ENCODE measurements around the gene FANCE. TPM values are rescaled to one million over a fixed set of nuclear protein-coding genes. Genes with fewer than 3 reads are reported as not detected.
"Not testable (repeated sequence)": the region's sequence is repeated elsewhere in the genome, so short reads cannot be mapped to it uniquely, and the experiment has no call there.

The FANCE gene
- polyA plus RNA-seq, 2 of the 4 experiments (the other 2 are of a cell fraction), result 3.1 to 3.5 TPM

DNA sequence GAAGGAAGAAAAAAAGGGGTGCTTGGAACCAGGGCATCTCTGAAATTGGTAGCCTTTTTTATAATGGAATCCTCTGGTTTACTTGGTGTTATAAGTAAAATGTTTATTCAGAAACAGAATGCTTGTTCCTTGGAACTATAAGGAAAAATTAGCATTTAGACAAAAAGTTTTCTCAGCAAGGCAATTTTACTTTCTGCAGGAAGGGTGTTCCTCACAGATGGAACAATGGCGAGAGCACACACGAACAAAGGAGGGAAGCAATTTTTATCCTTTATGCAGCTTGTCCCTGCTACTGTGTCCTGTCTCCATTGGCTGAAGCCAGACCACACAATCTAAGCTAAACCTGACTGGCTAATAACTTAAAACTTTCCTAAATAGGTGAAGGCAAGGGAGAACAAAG is 22.7 kb upstream of the FANCE start (continued):
- TF ChIP-seq, protein P1, sequence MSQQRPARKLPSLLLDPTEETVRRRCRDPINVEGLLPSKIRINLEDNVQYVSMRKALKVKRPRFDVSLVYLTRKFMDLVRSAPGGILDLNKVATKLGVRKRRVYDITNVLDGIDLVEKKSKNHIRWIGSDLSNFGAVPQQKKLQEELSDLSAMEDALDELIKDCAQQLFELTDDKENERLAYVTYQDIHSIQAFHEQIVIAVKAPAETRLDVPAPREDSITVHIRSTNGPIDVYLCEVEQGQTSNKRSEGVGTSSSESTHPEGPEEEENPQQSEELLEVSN (IDR thresholded peaks at IDR 0.05; ENCODE audit: borderline replicate concordance, low read depth), result no peak
- no peak for TF ChIP-seq RAD21 (conservative IDR thresholded peaks at IDR 0.05 in 1 of 2, IDR thresholded peaks at IDR 0.05 in 1 of 2)
- TF ChIP-seq, protein P2, sequence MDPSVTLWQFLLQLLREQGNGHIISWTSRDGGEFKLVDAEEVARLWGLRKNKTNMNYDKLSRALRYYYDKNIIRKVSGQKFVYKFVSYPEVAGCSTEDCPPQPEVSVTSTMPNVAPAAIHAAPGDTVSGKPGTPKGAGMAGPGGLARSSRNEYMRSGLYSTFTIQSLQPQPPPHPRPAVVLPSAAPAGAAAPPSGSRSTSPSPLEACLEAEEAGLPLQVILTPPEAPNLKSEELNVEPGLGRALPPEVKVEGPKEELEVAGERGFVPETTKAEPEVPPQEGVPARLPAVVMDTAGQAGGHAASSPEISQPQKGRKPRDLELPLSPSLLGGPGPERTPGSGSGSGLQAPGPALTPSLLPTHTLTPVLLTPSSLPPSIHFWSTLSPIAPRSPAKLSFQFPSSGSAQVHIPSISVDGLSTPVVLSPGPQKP (IDR thresholded peaks at IDR 0.05; ENCODE audit: low read depth, low read length), result no peak

DNA sequence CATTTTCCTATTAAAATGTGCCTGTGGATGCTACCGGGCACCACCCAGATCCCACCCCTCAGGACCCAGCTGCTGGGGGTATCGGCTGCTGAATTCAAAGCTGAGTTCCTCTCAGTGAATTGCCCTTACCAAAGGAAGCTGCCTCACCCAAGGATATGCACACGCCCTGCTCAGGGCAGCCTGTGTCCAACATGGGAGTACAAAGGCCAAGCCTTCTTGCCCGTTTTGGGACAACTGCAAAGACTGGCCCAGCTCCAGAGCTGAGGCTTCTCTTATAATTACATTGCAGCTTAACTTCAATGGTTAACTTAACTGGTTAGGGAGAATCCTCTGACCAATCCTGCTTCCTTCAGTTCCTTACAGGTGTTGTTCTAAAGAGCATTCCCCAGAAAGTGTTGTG is 19.8 kb upstream of the FANCE start:
- DNase-seq (ENCODE audit: low read depth in 1 of 2, low spot score in 1 of 2) (no peak), FAIRE-seq (no peak), ATAC-seq (no peak)
- TF ChIP-seq SMC3 (IDR thresholded peaks at IDR 0.05) (no peak), BHLHE40 (IDR thresholded peaks at IDR 0.05; ENCODE audit: low read depth, low read length) (no peak), ZSCAN20 (CRISPR knock-in tag; IDR thresholded peaks at IDR 0.05) (no peak), SREBF2 (IDR thresholded peaks at IDR 0.05) (no peak), CHD4 (IDR thresholded peaks at IDR 0.05; ENCODE audit: borderline replicate concordance) (no peak), TFCP2L1 (CRISPR knock-in tag; IDR thresholded peaks at IDR 0.05) (no peak), FOSB (CRISPR knock-in tag; IDR thresholded peaks at IDR 0.05) (no peak), FOSL2 (IDR thresholded peaks at IDR 0.05) (no peak), FOSL2 (CRISPR knock-in tag; IDR thresholded peaks at IDR 0.05) (no peak), RNF2 (IDR thresholded peaks at IDR 0.05; ENCODE audit: borderline replicate concordance, low read depth) (no peak)
- TF ChIP-seq, protein P3, sequence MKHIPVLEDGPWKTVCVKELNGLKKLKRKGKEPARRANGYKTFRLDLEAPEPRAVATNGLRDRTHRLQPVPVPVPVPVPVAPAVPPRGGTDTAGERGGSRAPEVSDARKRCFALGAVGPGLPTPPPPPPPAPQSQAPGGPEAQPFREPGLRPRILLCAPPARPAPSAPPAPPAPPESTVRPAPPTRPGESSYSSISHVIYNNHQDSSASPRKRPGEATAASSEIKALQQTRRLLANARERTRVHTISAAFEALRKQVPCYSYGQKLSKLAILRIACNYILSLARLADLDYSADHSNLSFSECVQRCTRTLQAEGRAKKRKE (CRISPR knock-in tag; IDR thresholded peaks at IDR 0.05; ENCODE audit: low read depth), result no peak
- TF ChIP-seq, protein P4, sequence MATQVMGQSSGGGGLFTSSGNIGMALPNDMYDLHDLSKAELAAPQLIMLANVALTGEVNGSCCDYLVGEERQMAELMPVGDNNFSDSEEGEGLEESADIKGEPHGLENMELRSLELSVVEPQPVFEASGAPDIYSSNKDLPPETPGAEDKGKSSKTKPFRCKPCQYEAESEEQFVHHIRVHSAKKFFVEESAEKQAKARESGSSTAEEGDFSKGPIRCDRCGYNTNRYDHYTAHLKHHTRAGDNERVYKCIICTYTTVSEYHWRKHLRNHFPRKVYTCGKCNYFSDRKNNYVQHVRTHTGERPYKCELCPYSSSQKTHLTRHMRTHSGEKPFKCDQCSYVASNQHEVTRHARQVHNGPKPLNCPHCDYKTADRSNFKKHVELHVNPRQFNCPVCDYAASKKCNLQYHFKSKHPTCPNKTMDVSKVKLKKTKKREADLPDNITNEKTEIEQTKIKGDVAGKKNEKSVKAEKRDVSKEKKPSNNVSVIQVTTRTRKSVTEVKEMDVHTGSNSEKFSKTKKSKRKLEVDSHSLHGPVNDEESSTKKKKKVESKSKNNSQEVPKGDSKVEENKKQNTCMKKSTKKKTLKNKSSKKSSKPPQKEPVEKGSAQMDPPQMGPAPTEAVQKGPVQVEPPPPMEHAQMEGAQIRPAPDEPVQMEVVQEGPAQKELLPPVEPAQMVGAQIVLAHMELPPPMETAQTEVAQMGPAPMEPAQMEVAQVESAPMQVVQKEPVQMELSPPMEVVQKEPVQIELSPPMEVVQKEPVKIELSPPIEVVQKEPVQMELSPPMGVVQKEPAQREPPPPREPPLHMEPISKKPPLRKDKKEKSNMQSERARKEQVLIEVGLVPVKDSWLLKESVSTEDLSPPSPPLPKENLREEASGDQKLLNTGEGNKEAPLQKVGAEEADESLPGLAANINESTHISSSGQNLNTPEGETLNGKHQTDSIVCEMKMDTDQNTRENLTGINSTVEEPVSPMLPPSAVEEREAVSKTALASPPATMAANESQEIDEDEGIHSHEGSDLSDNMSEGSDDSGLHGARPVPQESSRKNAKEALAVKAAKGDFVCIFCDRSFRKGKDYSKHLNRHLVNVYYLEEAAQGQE (IDR thresholded peaks at IDR 0.05), result no peak
- 59% methylated on average over 4 of the region's 4 CpGs for WGBS (ENCODE audit: missing lambda C conversion rate)
- no peak overlapping the region for H3K4me3 ChIP-seq
- POLR2A ChIA-PET, result no interaction called here
- no peaks in the 10 kb centered on the region for H3K4me1 ChIP-seq
- no peak overlapping the region for H3K4me2 ChIP-seq
- CTCF ChIA-PET, result interaction anchor here (1.2 kb wide), 1 partner anchor 10 kb away, joined by 3 read pairs; no protein-coding TSS in a partner anchor
- no peak overlapping the region for H3K27ac ChIP-seq
- H3K9me3 ChIP-seq, result 0 out of 3 replicates have a peak, but pooled peaks cover 8% of the 10 kb centered on the region

DNA sequence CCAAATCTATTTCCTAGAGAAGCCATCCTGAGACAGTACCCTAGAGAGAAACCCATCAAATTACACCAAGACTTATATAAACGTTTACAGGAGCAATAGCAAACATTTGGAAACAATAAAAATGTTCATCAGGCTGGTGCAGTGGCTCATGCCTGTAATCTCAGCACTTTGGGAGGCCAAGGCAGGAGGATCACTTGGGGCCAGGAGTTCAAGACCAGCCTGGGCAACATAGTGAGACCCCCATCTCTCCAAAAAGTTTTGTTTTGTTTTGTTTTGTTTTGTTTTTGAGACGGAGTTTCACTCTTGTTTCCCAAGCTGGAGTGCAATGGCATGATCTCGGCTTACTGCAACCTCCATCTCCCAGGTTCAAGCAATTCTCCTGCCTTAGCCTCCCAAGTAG is 19.4 kb upstream of the FANCE start:
- CTCF ChIA-PET, result interaction anchor here (1.0 to 1.2 kb wide), 2 partner anchors 9 to 17 kb away, joined by 3 read pairs; no protein-coding TSS in a partner anchor
- H3K4me1 ChIP-seq; POLR2A ChIA-PET; H3K4me3 ChIP-seq; H3K27ac ChIP-seq; H3K4me2 ChIP-seq; FAIRE-seq; ATAC-seq; DNase-seq (ENCODE audit: low read depth in 1 of 2, low spot score in 1 of 2); H3K9me3 ChIP-seq: not testable (repeated sequence)
- WGBS (ENCODE audit: missing lambda C conversion rate), result 56% methylated on average over 3 of the region's 3 CpGs

All from A549 (cell line).